Trophoblast cell (in vitro differentiated cells and primary cell): ENCODE data around the gene HNRNPA2B1.
"Not testable (repeated sequence)": the region's sequence is repeated elsewhere in the genome, so short reads cannot be mapped to it uniquely, and the experiment has no call there.

Experiments used
- DNase-seq, 2 donors: peaks; one replicate each; pipeline ENCODE4 v3.0.0-alpha.2; 2016
- H2AFZ ChIP-seq: 2 replicates; pipeline ENCODE4 v1.6.1; 2013; ENCODE audit warnings: low read length, moderate library complexity, mild to moderate bottlenecking; ENCODE audit not compliant: insufficient read depth, poor library complexity
- H2AK5ac ChIP-seq: 2 replicates; pipeline ENCODE4 v1.6.1; 2013; ENCODE audit warnings: mild to moderate bottlenecking, low read length
- H2BK120ac ChIP-seq: 2 replicates; pipeline ENCODE4 v1.6.1; 2013; ENCODE audit warnings: low read length, mild to moderate bottlenecking, moderate library complexity; ENCODE audit not compliant: insufficient read depth, poor library complexity
- H2BK12ac ChIP-seq: 2 replicates; pipeline ENCODE4 v1.6.1; 2013; ENCODE audit warnings: mild to moderate bottlenecking, low read length, moderate library complexity
- H2BK5ac ChIP-seq: 2 replicates; pipeline ENCODE4 v1.6.1; 2013; ENCODE audit warnings: low read length, low read depth, moderate library complexity, mild to moderate bottlenecking; ENCODE audit not compliant: poor library complexity
- H3K14ac ChIP-seq: 2 replicates; pipeline ENCODE4 v1.6.1; 2013; ENCODE audit warnings: mild to moderate bottlenecking, low read length
- H3K18ac ChIP-seq: 2 replicates; pipeline ENCODE4 v1.6.1; 2013; ENCODE audit warnings: mild to moderate bottlenecking, low read length
- H3K23ac ChIP-seq: 2 replicates; pipeline ENCODE4 v1.6.1; 2013; ENCODE audit warnings: low read length
- H3K27ac ChIP-seq: 2 replicates; pipeline ENCODE4 v1.5.1; 2013; ENCODE audit warnings: low read depth, mild to moderate bottlenecking, inconsistent platforms, low read length, moderate library complexity
- H3K27me3 ChIP-seq: 2 replicates; pipeline ENCODE4 v1.6.1; 2013; ENCODE audit warnings: inconsistent platforms, mild to moderate bottlenecking, low read length, moderate library complexity; ENCODE audit not compliant: insufficient read depth
- H3K36me3 ChIP-seq, 2 experiments: 1 replicate in 1 of 2; 2 replicates in 1 of 2; pipeline ENCODE4 v1.6.1; 2013; ENCODE audit warnings: low read length in 2 of 2, mild to moderate bottlenecking in 2 of 2, moderate library complexity in 1 of 2; ENCODE audit not compliant: insufficient read depth in 2 of 2, control insufficient read depth in 1 of 2
- H3K4ac ChIP-seq: 2 replicates; pipeline ENCODE4 v1.6.1; 2013; ENCODE audit warnings: low read depth, mild to moderate bottlenecking, low read length, moderate library complexity
- H3K4me1 ChIP-seq, 2 experiments: 1 replicate in 1 of 2; 2 replicates in 1 of 2; pipeline ENCODE4 v1.6.1; 2013; ENCODE audit warnings: low read length in 2 of 2, mild to moderate bottlenecking in 2 of 2, moderate library complexity in 1 of 2; ENCODE audit not compliant: insufficient read depth in 2 of 2, control insufficient read depth in 1 of 2
- H3K4me2 ChIP-seq: 2 replicates; pipeline ENCODE4 v1.6.1; 2013; ENCODE audit warnings: inconsistent platforms, mild to moderate bottlenecking, low read length, moderate library complexity
- H3K4me3 ChIP-seq: 2 replicates; pipeline ENCODE4 v1.5.1; 2013; ENCODE audit warnings: mild to moderate bottlenecking, low read depth, low read length, inconsistent platforms
- H3K79me1 ChIP-seq: one replicate; pipeline ENCODE4 v1.6.1; 2013; ENCODE audit warnings: low read length
- H3K79me2 ChIP-seq: 2 replicates; pipeline ENCODE4 v1.6.1; 2013; ENCODE audit warnings: low read length, mild to moderate bottlenecking; ENCODE audit not compliant: control insufficient read depth, insufficient read depth, poor library complexity
- H3K9ac ChIP-seq: 2 replicates; pipeline ENCODE4 v1.6.1; 2013; ENCODE audit warnings: mild to moderate bottlenecking, low read length
- H3K9me3 ChIP-seq: 2 replicates; pipeline ENCODE4 v1.6.1; 2013; ENCODE audit warnings: low read depth, mild to moderate bottlenecking, control low read depth, inconsistent platforms, low read length; ENCODE audit not compliant: insufficient read depth
- H4K12ac ChIP-seq: 2 replicates; pipeline ENCODE4 v1.6.1; 2013; ENCODE audit warnings: low read depth, mild to moderate bottlenecking, low read length, moderate library complexity
- H4K8ac ChIP-seq: 2 replicates; pipeline ENCODE4 v1.6.1; 2013; ENCODE audit warnings: low read depth, mild to moderate bottlenecking, low read length, moderate library complexity
- H4K91ac ChIP-seq: one replicate; pipeline ENCODE4 v1.6.1; 2013; ENCODE audit warnings: low read depth, mild to moderate bottlenecking, low read length, moderate library complexity
- WGBS: extraction: QIAGEN DNeasy Blood & Tissue Kit; methylation state at CpG from one replicate; pipeline ENCODE4 v1.1.7; 2013; ENCODE audit warnings: missing lambda C conversion rate; ENCODE audit not compliant: insufficient read length, insufficient coverage; ENCODE audit errors: extremely low coverage; 5-methylcytosine and 5-hydroxymethylcytosine counted together

The HNRNPA2B1 gene

DNA sequence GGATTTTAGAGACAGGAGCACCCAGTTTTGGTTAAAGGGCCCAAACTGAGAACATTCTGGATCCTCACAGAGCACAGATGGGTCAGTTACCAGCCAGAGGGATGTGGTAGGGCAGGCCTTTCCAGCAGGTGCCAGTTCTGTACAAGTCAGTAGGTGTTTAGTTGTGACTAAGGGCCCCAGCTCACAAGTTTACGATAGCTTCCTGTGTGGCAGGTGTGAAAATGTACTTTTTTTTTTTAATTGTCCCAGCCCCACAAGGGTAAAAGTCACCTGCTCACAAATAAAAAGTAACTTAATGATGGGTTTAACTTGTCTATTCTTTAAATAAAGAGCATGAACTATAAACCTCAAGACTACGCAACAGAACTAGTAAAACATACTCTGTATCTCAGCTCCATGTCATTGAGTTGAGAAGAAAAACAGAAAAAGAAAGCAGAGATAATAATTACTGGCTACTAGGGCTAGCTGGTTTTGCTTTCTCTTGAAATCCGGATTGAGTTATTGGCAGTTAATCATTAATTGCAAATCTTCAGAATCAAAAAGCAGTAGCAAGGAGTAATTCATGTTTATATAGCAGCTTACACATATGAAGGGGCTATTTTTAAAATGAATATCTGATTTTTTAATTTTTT is 33.1 kb downstream of the HNRNPA2B1 start:
- Histone ChIP-seq H2AK5ac (no peak overlapping the region), H3K9me3 (no peaks in the 10 kb centered on the region), H3K79me2 (no peaks in the 10 kb centered on the region), H2AFZ (no peak overlapping the region), H3K9ac (no peak overlapping the region), H3K4me3 (no peak overlapping the region), H2BK120ac (no peak overlapping the region), H3K14ac (no peak overlapping the region), H3K79me1 (peaks cover 3% of the 10 kb centered on the region), H2BK5ac (no peak overlapping the region), H3K27me3 (no peaks in the 10 kb centered on the region), H3K4ac (no peak overlapping the region), H3K4me2 (no peak overlapping the region), H4K91ac (no peak overlapping the region), H3K4me1 (peaks cover 7 to 11% of the 10 kb centered on the region in 2 experiments), H2BK12ac (no peak overlapping the region), H3K18ac (no peak overlapping the region), H3K23ac (no peak overlapping the region), H4K8ac (no peak overlapping the region), H3K36me3 (no peaks in the 10 kb centered on the region), H4K12ac (no peak overlapping the region), H3K27ac (no peak overlapping the region)
- no CpG with 5 or more reads among the region's 3 CpGs for WGBS
- no peak for DNase-seq

DNA sequence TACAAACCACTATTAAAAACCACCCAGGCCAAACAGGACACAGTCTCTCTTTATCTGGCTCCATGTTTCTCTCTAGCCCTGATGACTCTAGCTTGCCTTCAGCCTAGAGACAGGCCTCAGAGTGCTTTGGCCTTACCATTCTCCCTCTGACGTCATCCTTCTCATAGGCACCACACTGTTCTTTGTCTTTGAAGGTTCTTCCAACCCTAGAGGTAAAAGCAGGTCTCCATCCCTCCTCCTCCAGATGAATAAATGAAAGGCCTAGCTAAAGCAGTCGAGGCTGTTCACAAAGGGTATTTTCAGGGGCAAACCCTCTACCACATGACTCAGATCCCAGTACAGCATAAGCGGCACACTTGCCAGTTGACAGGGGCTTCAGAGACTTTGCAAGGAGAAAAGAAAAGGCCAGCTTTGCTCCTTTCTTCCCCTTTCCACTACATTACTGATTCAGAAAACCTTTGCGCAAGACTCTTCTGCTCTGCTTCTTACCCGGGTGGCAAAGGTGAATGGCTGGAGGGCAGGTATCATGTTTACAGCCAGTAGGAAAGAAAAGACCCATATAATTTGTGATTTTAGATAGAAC is 33.8 kb downstream of the HNRNPA2B1 start:
- no peak overlapping the region for H3K14ac ChIP-seq
- H2AK5ac ChIP-seq: no peak overlapping the region
- H3K4ac ChIP-seq: no peak overlapping the region
- no peak overlapping the region for H2BK120ac ChIP-seq
- H3K36me3 ChIP-seq: no peaks in the 10 kb centered on the region
- WGBS: no CpG with 5 or more reads among the region's 5 CpGs
- no peak overlapping the region for H2BK5ac ChIP-seq
- peaks cover 3% of the 10 kb centered on the region for H3K79me1 ChIP-seq
- H3K9me3 ChIP-seq: no peaks in the 10 kb centered on the region
- peak overlapping the region; percentile 15 for H3K27ac ChIP-seq
- H3K4me2 ChIP-seq: no peak overlapping the region
- H3K23ac ChIP-seq: no peak overlapping the region
- no peak overlapping the region for H4K91ac ChIP-seq
- no peak overlapping the region for H3K9ac ChIP-seq
- H4K8ac ChIP-seq: no peak overlapping the region
- peaks cover 7 to 11% of the 10 kb centered on the region in 2 experiments for H3K4me1 ChIP-seq
- no peak overlapping the region for H3K18ac ChIP-seq
- no peak overlapping the region for H2AFZ ChIP-seq
- no peaks in the 10 kb centered on the region for H3K79me2 ChIP-seq
- peak in 1 of 2 donors; percentile 74 for DNase-seq
- H3K4me3 ChIP-seq: no peak overlapping the region
- H2BK12ac ChIP-seq: no peak overlapping the region
- no peaks in the 10 kb centered on the region for H3K27me3 ChIP-seq
- H4K12ac ChIP-seq: no peak overlapping the region

DNA sequence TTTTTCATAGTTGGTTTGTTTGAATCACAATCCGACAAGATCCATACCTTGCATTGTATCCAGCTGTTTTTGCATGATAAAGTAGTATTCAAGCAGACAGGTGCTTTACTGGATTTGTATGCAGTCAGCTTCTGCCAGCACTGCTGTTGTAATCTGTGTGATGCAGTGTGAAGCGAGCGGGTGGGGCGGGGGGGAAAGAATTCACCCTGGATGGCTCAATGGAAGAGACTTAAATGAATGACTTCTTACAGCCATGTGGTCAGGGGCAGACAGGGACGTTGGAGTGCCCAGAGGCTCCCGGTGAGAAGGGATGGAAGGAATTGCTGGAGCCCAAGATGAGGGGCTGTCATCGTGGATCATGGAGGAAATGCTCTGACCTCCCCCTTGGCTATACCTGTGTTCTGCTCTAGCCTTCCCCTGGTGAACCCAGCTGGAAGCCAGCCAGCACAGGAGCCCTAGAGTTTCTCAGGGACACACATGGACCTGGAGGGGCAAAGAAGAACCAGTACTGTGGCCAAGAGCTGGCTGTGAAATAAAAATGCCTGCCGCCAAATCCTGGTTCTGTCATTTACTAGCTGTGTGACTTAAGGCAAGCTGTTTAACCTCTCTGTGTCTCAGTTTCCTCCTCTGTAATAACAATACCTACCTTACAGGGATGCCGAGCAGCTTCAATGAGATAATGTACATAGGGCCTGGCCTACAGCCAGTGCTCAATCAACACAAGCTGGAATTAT is 34.4 kb downstream of the HNRNPA2B1 start:
- no peak overlapping the region for H3K4me3 ChIP-seq
- H3K79me1 ChIP-seq: peaks cover 3% of the 10 kb centered on the region
- DNase-seq: peak in 1 of 2 donors; percentile 34
- H2BK12ac ChIP-seq: peak overlapping the region; percentile 11
- H3K9ac ChIP-seq: no peak overlapping the region
- H2AFZ ChIP-seq: no peak overlapping the region
- no peak overlapping the region for H3K4me2 ChIP-seq
- H3K9me3 ChIP-seq: no peaks in the 10 kb centered on the region
- H2BK5ac ChIP-seq: no peak overlapping the region
- H4K8ac ChIP-seq: no peak overlapping the region
- H3K23ac ChIP-seq: no peak overlapping the region
- peak overlapping the region; percentile 37 for H4K91ac ChIP-seq
- H2BK120ac ChIP-seq: no peak overlapping the region
- no CpG with 5 or more reads among the region's 9 CpGs for WGBS
- H3K18ac ChIP-seq: no peak overlapping the region
- no peak overlapping the region for H3K14ac ChIP-seq
- no peaks in the 10 kb centered on the region for H3K27me3 ChIP-seq
- H3K4me1 ChIP-seq: peaks cover 7 to 11% of the 10 kb centered on the region in 2 experiments
- H3K4ac ChIP-seq: no peak overlapping the region
- no peak overlapping the region for H3K27ac ChIP-seq
- H3K36me3 ChIP-seq: no peaks in the 10 kb centered on the region
- peak overlapping the region; percentile 49 for H2AK5ac ChIP-seq
- H4K12ac ChIP-seq: no peak overlapping the region
- no peaks in the 10 kb centered on the region for H3K79me2 ChIP-seq

DNA sequence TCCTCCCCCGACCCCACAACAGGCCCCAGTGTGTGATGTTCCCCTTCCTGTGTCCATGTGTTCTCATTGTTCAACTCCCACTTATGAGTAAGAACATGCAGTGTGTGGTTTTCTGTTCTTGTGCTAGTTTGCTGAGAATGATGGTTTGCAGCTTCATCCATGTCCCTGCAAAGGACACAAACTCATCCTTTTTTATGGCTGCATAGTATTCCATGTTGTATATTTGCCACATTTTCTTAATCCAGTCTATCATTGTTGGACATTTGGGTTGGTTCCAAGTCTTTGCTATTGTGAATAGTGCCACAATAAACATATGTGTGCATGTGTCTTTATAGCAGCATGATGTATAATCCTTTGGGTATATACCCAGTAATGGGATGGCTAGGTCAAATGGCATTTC is 36.7 kb downstream of the HNRNPA2B1 start:
- H3K79me1 ChIP-seq, H4K12ac ChIP-seq, H3K9ac ChIP-seq, H3K79me2 ChIP-seq, H4K91ac ChIP-seq, DNase-seq, H2AK5ac ChIP-seq, H3K18ac ChIP-seq, H2BK5ac ChIP-seq, H3K23ac ChIP-seq, H3K4ac ChIP-seq, H4K8ac ChIP-seq, H3K9me3 ChIP-seq, H2BK120ac ChIP-seq, H2BK12ac ChIP-seq, H3K4me2 ChIP-seq, H3K4me3 ChIP-seq, H3K36me3 ChIP-seq, H3K27ac ChIP-seq, H2AFZ ChIP-seq, H3K14ac ChIP-seq, H3K27me3 ChIP-seq: not testable (repeated sequence)
- H3K4me1 ChIP-seq: peaks cover 10 to 19% of the 10 kb centered on the region in 2 experiments
- no CpG with 5 or more reads among the region's 1 CpG for WGBS
